GM23338 (cell line): Measurements from ENCODE around the gene RFX4. TPM values are rescaled to one million over a fixed set of nuclear protein-coding genes. Genes with fewer than 3 reads are reported as not detected.

Experiments used
- ATAC-seq: fragments of 200-7000 bp; cut with Tn5 transposase; 3 replicates; pipeline ENCODE4 v1.9.1; 2020
- DNase-seq: peaks from one replicate; pipeline ENCODE4 v3.0.0-alpha.2; 2015; ENCODE audit warnings: low spot score
- H2AFZ ChIP-seq: fragments of 200-600 bp; sonication (generic); 2 replicates; pipeline ENCODE4 v1.8.0; 2016; ENCODE audit warnings: antibody characterized with exemption, mild to moderate bottlenecking, moderate library complexity
- H3F3A ChIP-seq: fragments of 200-600 bp; sonication (generic); replicated peaks from 2 replicates; pipeline ENCODE4 v1.8.0; 2017; ENCODE audit warnings: antibody characterized with exemption, mixed run types, low read depth
- H3K27ac ChIP-seq: fragments of 200-600 bp; sonication (generic); 2 replicates; pipeline ENCODE4 v1.6.1; 2016; ENCODE audit warnings: low read depth
- H3K27me3 ChIP-seq: fragments of 200-600 bp; sonication (generic); 2 replicates; pipeline ENCODE4 v1.8.0; 2016; ENCODE audit warnings: mild to moderate bottlenecking, mixed run types, moderate library complexity; ENCODE audit not compliant: insufficient read depth
- H3K36me3 ChIP-seq: fragments of 200-600 bp; sonication (generic); 2 replicates; pipeline ENCODE4 v1.8.0; 2016; ENCODE audit warnings: mild to moderate bottlenecking; ENCODE audit not compliant: insufficient read depth
- H3K4me1 ChIP-seq: fragments of 200-600 bp; sonication (generic); 2 replicates; pipeline ENCODE4 v1.8.0; 2016; ENCODE audit warnings: mild to moderate bottlenecking, moderate library complexity; ENCODE audit not compliant: insufficient read depth
- H3K4me2 ChIP-seq: fragments of 200-600 bp; sonication (generic); 2 replicates; pipeline ENCODE4 v1.7.1; 2017; ENCODE audit warnings: mixed run types
- H3K4me3 ChIP-seq: fragments of 200-600 bp; sonication (generic); 2 replicates; pipeline ENCODE4 v1.6.1; 2016; ENCODE audit warnings: mixed run types
- H3K79me2 ChIP-seq: fragments of 200-600 bp; sonication (generic); replicated peaks from 2 replicates; pipeline ENCODE4 v1.8.0; 2017; ENCODE audit warnings: mild to moderate bottlenecking; ENCODE audit not compliant: insufficient read depth
- H3K9me2 ChIP-seq: fragments of 200-600 bp; sonication (generic); 2 replicates; pipeline ENCODE4 v1.8.0; 2017; ENCODE audit not compliant: insufficient read depth
- H4K20me1 ChIP-seq: fragments of 200-600 bp; sonication (generic); replicated peaks from 2 replicates; pipeline ENCODE4 v1.8.0; 2017; ENCODE audit warnings: mild to moderate bottlenecking; ENCODE audit not compliant: insufficient read depth
- H3K27ac Mint-ChIP-seq: 2 replicates; pipeline ENCODE4 v1.8.0; 2020; ENCODE audit warnings: inconsistent platforms, mild to moderate bottlenecking, moderate library complexity, mixed read lengths
- H3K27me3 Mint-ChIP-seq: 3 replicates; pipeline ENCODE4 v1.8.0; 2022; ENCODE audit warnings: low read depth, mild to moderate bottlenecking, moderate library complexity, mixed read lengths, inconsistent platforms; ENCODE audit not compliant: insufficient read depth, poor library complexity
- H3K36me3 Mint-ChIP-seq: 3 replicates; pipeline ENCODE4 v1.8.0; 2021; ENCODE audit warnings: low read depth, mild to moderate bottlenecking, inconsistent platforms, moderate library complexity, mixed read lengths
- H3K4me1 Mint-ChIP-seq: 3 replicates; pipeline ENCODE4 v1.8.0; 2020; ENCODE audit warnings: mild to moderate bottlenecking, inconsistent platforms, mixed read lengths
- H3K4me3 Mint-ChIP-seq: 3 replicates; pipeline ENCODE4 v1.8.0; 2021; ENCODE audit warnings: moderate library complexity, mild to moderate bottlenecking, inconsistent platforms, mixed read lengths
- H3K9me3 Mint-ChIP-seq: 3 replicates; pipeline ENCODE4 v1.8.0; 2020; ENCODE audit warnings: moderate library complexity, mild to moderate bottlenecking, inconsistent platforms, mixed read lengths
- CREB1 ChIP-seq: fragments of 250-450 bp; sonication (Bioruptor Pico); IDR thresholded peaks from 2 replicates; pipeline ENCODE4 v1.5.0; 2020; ENCODE audit warnings: low read depth, mild to moderate bottlenecking, moderate library complexity
- CTCF ChIP-seq, 2 experiments: fragments of 200-600 bp in 1 of 2; sonication (generic) in 1 of 2; conservative IDR thresholded peaks; 2 replicates each; pipeline versions ENCODE4 v1.5.1 to v1.6.1; 2016 to 2017; ENCODE audit warnings: antibody characterized with exemption in 2 of 2, low read depth in 2 of 2, mild to moderate bottlenecking in 2 of 2, moderate library complexity in 1 of 2
- EZH2 ChIP-seq: fragments of 200-600 bp; sonication (generic); IDR thresholded peaks from one replicate; pipeline ENCODE4 v1.8.0; 2017; ENCODE audit warnings: antibody characterized with exemption, mild to moderate bottlenecking, low read depth; ENCODE audit not compliant: unreplicated experiment
- EZH2phosphoT487 ChIP-seq: fragments of 200-600 bp; sonication (generic); IDR thresholded peaks from one replicate; pipeline ENCODE4 v1.8.1; 2018; ENCODE audit warnings: antibody characterized with exemption; ENCODE audit not compliant: unreplicated experiment
- JUNB ChIP-seq: IDR thresholded peaks from one replicate; pipeline ENCODE4 v1.6.1; 2016; ENCODE audit warnings: antibody characterized with exemption; ENCODE audit not compliant: unreplicated experiment
- NANOG ChIP-seq: IDR thresholded peaks from 2 replicates; pipeline ENCODE4 v1.6.1; 2016; ENCODE audit warnings: antibody characterized with exemption, borderline replicate concordance
- POLR2AphosphoS5 ChIP-seq: IDR thresholded peaks from 2 replicates; pipeline ENCODE4 v1.6.1; 2016; ENCODE audit warnings: antibody characterized with exemption, low read depth
- STAT1 ChIP-seq: IDR thresholded peaks from one replicate; pipeline ENCODE4 v1.6.1; 2016; ENCODE audit warnings: antibody characterized with exemption; ENCODE audit not compliant: unreplicated experiment
- ZNF114 ChIP-seq: fragments of 250-450 bp; sonication (Bioruptor Pico); IDR thresholded peaks from 2 replicates; pipeline ENCODE4 v1.5.0; 2020; ENCODE audit warnings: mild to moderate bottlenecking, moderate library complexity
- ZNF331 ChIP-seq: fragments of 250-450 bp; sonication (Bioruptor Pico); IDR thresholded peaks from 2 replicates; pipeline ENCODE4 v1.5.0; 2020; ENCODE audit warnings: low read depth, mild to moderate bottlenecking, moderate library complexity
- polyA plus RNA-seq: library from polyadenylated mRNA; unstranded; fragments of >200 nt; fragmentation: Nextera tagmentation; extraction: Ambion mirVana; gene quantifications from 2 replicates; pipeline ENCODE4 v1.2.1, GENCODE V29; 2016
- total RNA-seq: library from RNA; depleted of rRNA; stranded (reverse); fragments of >200 nt; shearing (Covaris generic); gene quantifications from 2 replicates; pipeline ENCODE4 v1.2.3, GENCODE V29; 2014
- TF ChIP-seq, protein P1 (sequence below): IDR thresholded peaks from 2 replicates; pipeline ENCODE4 v1.6.1; 2016; ENCODE audit warnings: antibody characterized with exemption
- TF ChIP-seq, protein P2 (sequence below): IDR thresholded peaks from one replicate; pipeline ENCODE4 v1.6.1; 2018; ENCODE audit warnings: antibody characterized with exemption; ENCODE audit not compliant: unreplicated experiment
- TF ChIP-seq, protein P3 (sequence below): fragments of 250-450 bp; sonication (Bioruptor Pico); IDR thresholded peaks from 2 replicates; pipeline ENCODE4 v1.5.0; 2020; ENCODE audit warnings: mild to moderate bottlenecking, moderate library complexity

RFX4 gene
- total and polyA plus RNA-seq, 2 experiments from 2014 or later, result 0.23 TPM; not detected in 1

- H3K4me2 ChIP-seq, result peak overlapping the region; percentile 59
- no peaks in the 10 kb centered on the region for H3F3A ChIP-seq
- Mint-ChIP-seq H3K27ac (peak overlapping the region; percentile 93), H3K4me1 (peaks cover 66% of the 10 kb centered on the region), H3K9me3 (no peaks in the 10 kb centered on the region; the same call in 2 of the 3 replicates), H3K4me3 (peak overlapping the region; percentile 54), H3K36me3 (no peaks in the 10 kb centered on the region), H3K27me3 (peaks cover 10% of the 10 kb centered on the region)
- no peaks in the 10 kb centered on the region for H3K79me2 ChIP-seq
- no peaks in the 10 kb centered on the region for H3K36me3 ChIP-seq
- ATAC-seq, result peak; percentile 67
- DNase-seq, result peak; percentile 77
- H4K20me1 ChIP-seq, result no peaks in the 10 kb centered on the region
- H3K4me1 ChIP-seq, result peaks cover 45% of the 10 kb centered on the region
- no peaks in the 10 kb centered on the region for H3K27me3 ChIP-seq
- TF ChIP-seq, protein P1, sequence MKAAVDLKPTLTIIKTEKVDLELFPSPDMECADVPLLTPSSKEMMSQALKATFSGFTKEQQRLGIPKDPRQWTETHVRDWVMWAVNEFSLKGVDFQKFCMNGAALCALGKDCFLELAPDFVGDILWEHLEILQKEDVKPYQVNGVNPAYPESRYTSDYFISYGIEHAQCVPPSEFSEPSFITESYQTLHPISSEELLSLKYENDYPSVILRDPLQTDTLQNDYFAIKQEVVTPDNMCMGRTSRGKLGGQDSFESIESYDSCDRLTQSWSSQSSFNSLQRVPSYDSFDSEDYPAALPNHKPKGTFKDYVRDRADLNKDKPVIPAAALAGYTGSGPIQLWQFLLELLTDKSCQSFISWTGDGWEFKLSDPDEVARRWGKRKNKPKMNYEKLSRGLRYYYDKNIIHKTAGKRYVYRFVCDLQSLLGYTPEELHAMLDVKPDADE, result no peak
- TF ChIP-seq STAT1, result no peak
- TF ChIP-seq CTCF (conservative IDR thresholded peaks at IDR 0.05; ENCODE audit: low read depth in 2 of 2), result no peak
- peak; percentile 62 for TF ChIP-seq CREB1 (CRISPR knock-in tag)
- no peak for TF ChIP-seq JUNB
- no peak for TF ChIP-seq EZH2
- TF ChIP-seq, protein P2, sequence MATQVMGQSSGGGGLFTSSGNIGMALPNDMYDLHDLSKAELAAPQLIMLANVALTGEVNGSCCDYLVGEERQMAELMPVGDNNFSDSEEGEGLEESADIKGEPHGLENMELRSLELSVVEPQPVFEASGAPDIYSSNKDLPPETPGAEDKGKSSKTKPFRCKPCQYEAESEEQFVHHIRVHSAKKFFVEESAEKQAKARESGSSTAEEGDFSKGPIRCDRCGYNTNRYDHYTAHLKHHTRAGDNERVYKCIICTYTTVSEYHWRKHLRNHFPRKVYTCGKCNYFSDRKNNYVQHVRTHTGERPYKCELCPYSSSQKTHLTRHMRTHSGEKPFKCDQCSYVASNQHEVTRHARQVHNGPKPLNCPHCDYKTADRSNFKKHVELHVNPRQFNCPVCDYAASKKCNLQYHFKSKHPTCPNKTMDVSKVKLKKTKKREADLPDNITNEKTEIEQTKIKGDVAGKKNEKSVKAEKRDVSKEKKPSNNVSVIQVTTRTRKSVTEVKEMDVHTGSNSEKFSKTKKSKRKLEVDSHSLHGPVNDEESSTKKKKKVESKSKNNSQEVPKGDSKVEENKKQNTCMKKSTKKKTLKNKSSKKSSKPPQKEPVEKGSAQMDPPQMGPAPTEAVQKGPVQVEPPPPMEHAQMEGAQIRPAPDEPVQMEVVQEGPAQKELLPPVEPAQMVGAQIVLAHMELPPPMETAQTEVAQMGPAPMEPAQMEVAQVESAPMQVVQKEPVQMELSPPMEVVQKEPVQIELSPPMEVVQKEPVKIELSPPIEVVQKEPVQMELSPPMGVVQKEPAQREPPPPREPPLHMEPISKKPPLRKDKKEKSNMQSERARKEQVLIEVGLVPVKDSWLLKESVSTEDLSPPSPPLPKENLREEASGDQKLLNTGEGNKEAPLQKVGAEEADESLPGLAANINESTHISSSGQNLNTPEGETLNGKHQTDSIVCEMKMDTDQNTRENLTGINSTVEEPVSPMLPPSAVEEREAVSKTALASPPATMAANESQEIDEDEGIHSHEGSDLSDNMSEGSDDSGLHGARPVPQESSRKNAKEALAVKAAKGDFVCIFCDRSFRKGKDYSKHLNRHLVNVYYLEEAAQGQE, result no peak
- TF ChIP-seq POLR2AphosphoS5, result no peak
- TF ChIP-seq EZH2phosphoT487, result no peak
- no peak for TF ChIP-seq ZNF114 (CRISPR knock-in tag)
- TF ChIP-seq ZNF331 (CRISPR knock-in tag), result no peak
- TF ChIP-seq, protein P3, sequence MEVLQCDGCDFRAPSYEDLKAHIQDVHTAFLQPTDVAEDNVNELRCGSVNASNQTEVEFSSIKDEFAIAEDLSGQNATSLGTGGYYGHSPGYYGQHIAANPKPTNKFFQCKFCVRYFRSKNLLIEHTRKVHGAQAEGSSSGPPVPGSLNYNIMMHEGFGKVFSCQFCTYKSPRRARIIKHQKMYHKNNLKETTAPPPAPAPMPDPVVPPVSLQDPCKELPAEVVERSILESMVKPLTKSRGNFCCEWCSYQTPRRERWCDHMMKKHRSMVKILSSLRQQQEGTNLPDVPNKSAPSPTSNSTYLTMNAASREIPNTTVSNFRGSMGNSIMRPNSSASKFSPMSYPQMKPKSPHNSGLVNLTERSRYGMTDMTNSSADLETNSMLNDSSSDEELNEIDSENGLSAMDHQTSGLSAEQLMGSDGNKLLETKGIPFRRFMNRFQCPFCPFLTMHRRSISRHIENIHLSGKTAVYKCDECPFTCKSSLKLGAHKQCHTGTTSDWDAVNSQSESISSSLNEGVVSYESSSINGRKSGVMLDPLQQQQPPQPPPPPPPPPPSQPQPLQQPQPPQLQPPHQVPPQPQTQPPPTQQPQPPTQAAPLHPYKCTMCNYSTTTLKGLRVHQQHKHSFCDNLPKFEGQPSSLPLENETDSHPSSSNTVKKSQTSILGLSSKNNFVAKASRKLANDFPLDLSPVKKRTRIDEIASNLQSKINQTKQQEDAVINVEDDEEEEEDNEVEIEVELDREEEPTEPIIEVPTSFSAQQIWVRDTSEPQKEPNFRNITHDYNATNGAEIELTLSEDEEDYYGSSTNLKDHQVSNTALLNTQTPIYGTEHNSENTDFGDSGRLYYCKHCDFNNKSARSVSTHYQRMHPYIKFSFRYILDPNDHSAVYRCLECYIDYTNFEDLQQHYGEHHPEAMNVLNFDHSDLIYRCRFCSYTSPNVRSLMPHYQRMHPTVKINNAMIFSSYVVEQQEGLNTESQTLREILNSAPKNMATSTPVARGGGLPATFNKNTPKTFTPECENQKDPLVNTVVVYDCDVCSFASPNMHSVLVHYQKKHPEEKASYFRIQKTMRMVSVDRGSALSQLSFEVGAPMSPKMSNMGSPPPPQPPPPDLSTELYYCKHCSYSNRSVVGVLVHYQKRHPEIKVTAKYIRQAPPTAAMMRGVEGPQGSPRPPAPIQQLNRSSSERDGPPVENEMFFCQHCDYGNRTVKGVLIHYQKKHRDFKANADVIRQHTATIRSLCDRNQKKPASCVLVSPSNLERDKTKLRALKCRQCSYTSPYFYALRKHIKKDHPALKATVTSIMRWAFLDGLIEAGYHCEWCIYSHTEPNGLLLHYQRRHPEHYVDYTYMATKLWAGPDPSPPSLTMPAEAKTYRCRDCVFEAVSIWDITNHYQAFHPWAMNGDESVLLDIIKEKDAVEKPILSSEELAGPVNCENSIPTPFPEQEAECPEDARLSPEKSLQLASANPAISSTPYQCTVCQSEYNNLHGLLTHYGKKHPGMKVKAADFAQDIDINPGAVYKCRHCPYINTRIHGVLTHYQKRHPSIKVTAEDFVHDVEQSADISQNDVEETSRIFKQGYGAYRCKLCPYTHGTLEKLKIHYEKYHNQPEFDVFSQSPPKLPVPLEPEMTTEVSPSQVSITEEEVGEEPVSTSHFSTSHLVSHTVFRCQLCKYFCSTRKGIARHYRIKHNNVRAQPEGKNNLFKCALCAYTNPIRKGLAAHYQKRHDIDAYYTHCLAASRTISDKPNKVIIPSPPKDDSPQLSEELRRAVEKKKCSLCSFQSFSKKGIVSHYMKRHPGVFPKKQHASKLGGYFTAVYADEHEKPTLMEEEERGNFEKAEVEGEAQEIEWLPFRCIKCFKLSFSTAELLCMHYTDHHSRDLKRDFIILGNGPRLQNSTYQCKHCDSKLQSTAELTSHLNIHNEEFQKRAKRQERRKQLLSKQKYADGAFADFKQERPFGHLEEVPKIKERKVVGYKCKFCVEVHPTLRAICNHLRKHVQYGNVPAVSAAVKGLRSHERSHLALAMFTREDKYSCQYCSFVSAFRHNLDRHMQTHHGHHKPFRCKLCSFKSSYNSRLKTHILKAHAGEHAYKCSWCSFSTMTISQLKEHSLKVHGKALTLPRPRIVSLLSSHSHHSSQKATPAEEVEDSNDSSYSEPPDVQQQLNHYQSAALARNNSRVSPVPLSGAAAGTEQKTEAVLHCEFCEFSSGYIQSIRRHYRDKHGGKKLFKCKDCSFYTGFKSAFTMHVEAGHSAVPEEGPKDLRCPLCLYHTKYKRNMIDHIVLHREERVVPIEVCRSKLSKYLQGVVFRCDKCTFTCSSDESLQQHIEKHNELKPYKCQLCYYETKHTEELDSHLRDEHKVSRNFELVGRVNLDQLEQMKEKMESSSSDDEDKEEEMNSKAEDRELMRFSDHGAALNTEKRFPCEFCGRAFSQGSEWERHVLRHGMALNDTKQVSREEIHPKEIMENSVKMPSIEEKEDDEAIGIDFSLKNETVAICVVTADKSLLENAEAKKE (CRISPR knock-in tag), result no peak
- TF ChIP-seq NANOG, result peak; percentile 82
- H2AFZ ChIP-seq, result no peak overlapping the region
- peak overlapping the region; percentile 92 for H3K27ac ChIP-seq
- H3K9me2 ChIP-seq, result no peaks in the 10 kb centered on the region
- peak overlapping the region; percentile 32 for H3K4me3 ChIP-seq
Measured at GRCh38 chr12:106767954-106768822, 185.4 kb downstream of the RFX4 start.
